Endothelial cell (in vitro differentiated cells): Measurements from ENCODE around the gene PSMD2. TPM values are rescaled to one million over a fixed set of nuclear protein-coding genes. Genes with fewer than 3 reads are reported as not detected.

Experiments
- DNase-seq: peaks from one replicate; pipeline ENCODE4 v3.0.0; 2021; ENCODE audit warnings: low spot score
- H3K27ac Mint-ChIP-seq: one replicate; pipeline ENCODE4 v1.8.0; 2021; ENCODE audit warnings: mixed read lengths, inconsistent platforms; ENCODE audit not compliant: unreplicated experiment
- H3K27me3 Mint-ChIP-seq: one replicate; pipeline ENCODE4 v1.8.0; 2021; ENCODE audit warnings: mild to moderate bottlenecking, moderate library complexity, mixed read lengths, inconsistent platforms; ENCODE audit not compliant: unreplicated experiment
- H3K36me3 Mint-ChIP-seq: one replicate; pipeline ENCODE4 v1.8.0; 2021; ENCODE audit warnings: mild to moderate bottlenecking, low read depth, mixed read lengths, inconsistent platforms; ENCODE audit not compliant: unreplicated experiment
- H3K4me1 Mint-ChIP-seq: one replicate; pipeline ENCODE4 v1.8.0; 2021; ENCODE audit warnings: mild to moderate bottlenecking, mixed read lengths, inconsistent platforms; ENCODE audit not compliant: unreplicated experiment
- H3K4me3 Mint-ChIP-seq: one replicate; pipeline ENCODE4 v1.8.0; 2021; ENCODE audit warnings: mild to moderate bottlenecking, mixed read lengths, inconsistent platforms; ENCODE audit not compliant: unreplicated experiment
- H3K9me3 Mint-ChIP-seq: one replicate; pipeline ENCODE4 v1.8.0; 2021; ENCODE audit warnings: mixed read lengths, inconsistent platforms; ENCODE audit not compliant: unreplicated experiment
- CTCF ChIP-seq: fragments of 200-600 bp; sonication (generic); IDR thresholded peaks from one replicate; pipeline ENCODE4 v1.5.0; 2021; ENCODE audit warnings: antibody characterized with exemption; ENCODE audit not compliant: unreplicated experiment
- total RNA-seq: library from RNA; stranded (reverse); fragmentation: NEBNext Ultra II Directional; extraction: Animal tissue kit (Norgen Biotek cat#: 25700); gene quantifications from one replicate; pipeline ENCODE4 v1.2.1, GENCODE V29; 2021; ENCODE audit not compliant: unreplicated experiment

PSMD2 gene
- total RNA-seq, 1 donor from 2014 or later: 292 TPM

GRCh38 chr3:184316792-184317191 is 17.8 kb downstream of the PSMD2 start:
- Mint-ChIP-seq H3K4me1 (peaks cover 30% of the 10 kb centered on the region), H3K4me3 (peak overlapping the region; percentile 86), H3K36me3 (peaks cover 44% of the 10 kb centered on the region), H3K27ac (peak overlapping the region; percentile 28), H3K27me3 (peaks cover 10% of the 10 kb centered on the region), H3K9me3 (no peaks in the 10 kb centered on the region)
- no peak for DNase-seq
- TF ChIP-seq CTCF: no peak

DNA sequence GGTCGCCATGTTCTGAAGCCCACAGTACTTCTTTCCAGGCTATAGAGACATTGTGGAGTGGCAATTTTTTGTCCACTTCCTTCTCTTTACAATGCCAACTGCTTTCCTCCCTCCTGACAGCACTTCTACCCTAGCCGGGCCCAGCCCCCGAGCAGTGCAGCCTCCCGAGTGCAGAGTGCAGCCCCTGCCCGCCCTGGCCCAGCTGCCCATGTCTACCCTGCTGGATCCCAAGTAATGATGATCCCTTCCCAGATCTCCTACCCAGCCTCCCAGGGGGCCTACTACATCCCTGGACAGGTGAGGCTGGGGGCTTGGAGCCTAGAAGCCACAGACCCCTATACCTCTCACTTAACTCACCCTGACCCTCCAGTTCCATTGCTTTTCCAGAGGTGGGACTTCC is 18.2 kb downstream of the PSMD2 start:
- Mint-ChIP-seq H3K36me3 (peaks cover 48% of the 10 kb centered on the region), H3K4me1 (peaks cover 30% of the 10 kb centered on the region), H3K4me3 (peak overlapping the region; percentile 86), H3K27ac (peak overlapping the region; percentile 28), H3K9me3 (no peaks in the 10 kb centered on the region), H3K27me3 (peaks cover 10% of the 10 kb centered on the region)
- DNase-seq: no peak
- TF ChIP-seq CTCF: no peak

GRCh38 chr3:184320104-184320445 is 21.0 kb downstream of the PSMD2 start:
- Mint-ChIP-seq H3K4me3 (no peak overlapping the region), H3K27ac (no peak overlapping the region), H3K4me1 (peaks cover 28% of the 10 kb centered on the region), H3K36me3 (peaks cover 72% of the 10 kb centered on the region), H3K9me3 (no peaks in the 10 kb centered on the region), H3K27me3 (peaks cover 15% of the 10 kb centered on the region)
- no peak for DNase-seq
- TF ChIP-seq CTCF: no peak

- Mint-ChIP-seq H3K36me3 (peaks cover 82% of the 10 kb centered on the region), H3K27me3 (peaks cover 12% of the 10 kb centered on the region), H3K9me3 (no peaks in the 10 kb centered on the region), H3K4me1 (peaks cover 22% of the 10 kb centered on the region), H3K4me3 (peak overlapping the region; percentile 70), H3K27ac (no peak overlapping the region)
- no peak for TF ChIP-seq CTCF
- DNase-seq: no peak
Measured at GRCh38 chr3:184321666-184322065, 22.6 kb downstream of the PSMD2 start.

DNA sequence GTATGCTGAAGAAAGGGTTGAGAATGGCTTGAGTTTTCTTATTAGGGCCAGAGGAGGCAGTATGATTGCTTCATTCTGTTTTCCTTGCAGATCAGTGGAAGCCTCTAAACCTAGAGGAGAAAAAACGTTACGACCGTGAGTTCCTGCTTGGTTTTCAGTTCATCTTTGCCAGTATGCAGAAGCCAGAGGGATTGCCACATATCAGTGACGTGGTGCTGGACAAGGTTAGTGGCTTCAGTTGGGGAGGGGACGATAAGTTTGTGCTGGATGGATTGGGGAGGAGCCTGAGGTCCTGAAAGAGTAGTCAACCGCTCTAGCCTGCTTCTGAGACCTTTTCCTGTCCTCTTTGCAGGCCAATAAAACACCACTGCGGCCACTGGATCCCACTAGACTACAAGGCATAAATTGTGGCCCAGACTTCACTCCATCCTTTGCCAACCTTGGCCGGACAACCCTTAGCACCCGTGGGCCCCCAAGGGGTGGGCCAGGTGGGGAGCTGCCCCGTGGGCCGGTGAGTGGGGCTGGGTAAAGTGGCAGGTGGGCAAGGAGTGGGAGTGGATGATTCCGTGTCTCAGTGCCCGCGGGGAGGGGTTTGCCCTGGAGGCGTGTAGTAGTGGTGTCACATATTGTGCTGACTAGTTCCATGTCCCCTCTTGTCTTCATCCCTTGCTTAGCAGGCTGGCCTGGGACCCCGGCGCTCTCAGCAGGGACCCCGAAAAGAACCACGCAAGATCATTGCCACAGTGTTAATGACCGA is 23.9 kb downstream of the PSMD2 start:
- Mint-ChIP-seq H3K36me3 (peaks cover 84% of the 10 kb centered on the region), H3K27me3 (peaks cover 9% of the 10 kb centered on the region), H3K27ac (peak overlapping the region; percentile 57)

More for the DNA sequence above, 23.9 kb downstream of the PSMD2 start:
- Mint-ChIP-seq H3K4me3 (peak overlapping the region; percentile 67), H3K4me1 (peaks cover 11% of the 10 kb centered on the region), H3K9me3 (no peaks in the 10 kb centered on the region)
- DNase-seq: no peak
- TF ChIP-seq CTCF: no peak
